NCI-H524 treated with DMSO at 0.1 percent for 48 hours (cell line): ENCODE measurements around the gene NFIC.
"Not testable (repeated sequence)": the region's sequence is repeated elsewhere in the genome, so short reads cannot be mapped to it uniquely, and the experiment has no call there.

Experiments used
- DNase-seq: peaks from one replicate; lab custom pipeline; 2025; lab: John Stamatoyannopoulos, UW

The NFIC gene

GRCh38 chr19:3420909-3421619, 54.7 kb downstream of the NFIC start:
- DNase-seq: no peak

- not testable (repeated sequence) for DNase-seq
Measured at GRCh38 chr19:3421656-3422055, 55.3 kb downstream of the NFIC start.

GRCh38 chr19:3423183-3423829, 56.9 kb downstream of the NFIC start:
- DNase-seq: no peak

- DNase-seq: no peak
Measured at GRCh38 chr19:3426433-3426832, 60.0 kb downstream of the NFIC start.

GRCh38 chr19:3430366-3430680, 63.9 kb downstream of the NFIC start:
- DNase-seq: not testable (repeated sequence)

GRCh38 chr19:3431760-3432397, 65.5 kb downstream of the NFIC start:
- DNase-seq: no peak

- DNase-seq: no peak
Measured at GRCh38 chr19:3433313-3433712, 66.9 kb downstream of the NFIC start.

- no peak for DNase-seq
Measured at GRCh38 chr19:3433805-3434540, 67.6 kb downstream of the NFIC start.

- peak; percentile 75 for DNase-seq
Measured at GRCh38 chr19:3434630-3435553, 68.5 kb downstream of the NFIC start.

GRCh38 chr19:3440082-3440481, 73.7 kb downstream of the NFIC start:
- DNase-seq: no peak

GRCh38 chr19:3441089-3441985, 75.0 kb downstream of the NFIC start:
- DNase-seq: no peak

GRCh38 chr19:3441986-3442329, 75.6 kb downstream of the NFIC start:
- no peak for DNase-seq

GRCh38 chr19:3442487-3443071, 76.2 kb downstream of the NFIC start:
- DNase-seq: no peak

- DNase-seq: no peak
Measured at GRCh38 chr19:3443840-3444694, 77.7 kb downstream of the NFIC start.

- DNase-seq: no peak
Measured at GRCh38 chr19:3444695-3445234, 78.4 kb downstream of the NFIC start.

GRCh38 chr19:3446657-3447056, 80.3 kb downstream of the NFIC start:
- not testable (repeated sequence) for DNase-seq

GRCh38 chr19:3448616-3449334, 82.4 kb downstream of the NFIC start:
- DNase-seq: no peak

- no peak for DNase-seq
Measured at GRCh38 chr19:3450796-3451411, 84.5 kb downstream of the NFIC start.
